ENCODE measurements around the gene GGA3. TPM values are rescaled to one million over a fixed set of nuclear protein-coding genes. Genes with fewer than 3 reads are reported as not detected.

GGA3 gene
- polyA plus RNA-seq, 1 experiment: 25.0 TPM

DNA sequence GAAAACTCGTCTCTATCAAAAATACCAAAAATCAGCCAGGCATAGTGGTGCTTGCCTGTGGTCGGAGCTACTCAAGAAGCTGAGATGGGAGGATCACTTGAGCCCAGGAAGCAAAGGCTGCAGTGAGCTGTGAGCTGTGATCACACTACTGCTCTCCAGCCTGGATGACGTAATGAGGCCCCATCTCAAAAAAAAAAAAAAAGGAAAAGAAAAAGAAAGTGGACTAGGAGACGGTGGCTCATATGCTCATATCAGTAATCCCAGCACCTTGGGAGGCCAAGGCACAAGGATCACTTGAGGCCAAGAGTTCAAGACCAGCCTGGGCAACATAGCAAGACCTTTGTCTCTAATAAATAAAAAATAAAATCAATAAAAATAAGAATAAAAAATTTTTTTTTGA, 69.8 kb downstream of the GGA3 start:
- Histone ChIP-seq H3K4me3 (ENCODE audit: low read depth, low read length) (no peak overlapping the region), H3K27ac (ENCODE audit: low read depth, low read length) (no peak overlapping the region), H3K9me3 (ENCODE audit: control insufficient read depth, insufficient read depth, low read length) (no peaks in the 10 kb centered on the region), H3K27me3 (ENCODE audit: control insufficient read depth, insufficient read depth, low read length) (no peaks in the 10 kb centered on the region)
- ChIA-PET CTCF (interaction anchor here (0.7 to 1.9 kb wide), 2 partner anchors 10 to 61 kb away, joined by 3 to 9 read pairs; no protein-coding TSS in a partner anchor), POLR2A (no interaction called here)
- TF ChIP-seq, protein P1, sequence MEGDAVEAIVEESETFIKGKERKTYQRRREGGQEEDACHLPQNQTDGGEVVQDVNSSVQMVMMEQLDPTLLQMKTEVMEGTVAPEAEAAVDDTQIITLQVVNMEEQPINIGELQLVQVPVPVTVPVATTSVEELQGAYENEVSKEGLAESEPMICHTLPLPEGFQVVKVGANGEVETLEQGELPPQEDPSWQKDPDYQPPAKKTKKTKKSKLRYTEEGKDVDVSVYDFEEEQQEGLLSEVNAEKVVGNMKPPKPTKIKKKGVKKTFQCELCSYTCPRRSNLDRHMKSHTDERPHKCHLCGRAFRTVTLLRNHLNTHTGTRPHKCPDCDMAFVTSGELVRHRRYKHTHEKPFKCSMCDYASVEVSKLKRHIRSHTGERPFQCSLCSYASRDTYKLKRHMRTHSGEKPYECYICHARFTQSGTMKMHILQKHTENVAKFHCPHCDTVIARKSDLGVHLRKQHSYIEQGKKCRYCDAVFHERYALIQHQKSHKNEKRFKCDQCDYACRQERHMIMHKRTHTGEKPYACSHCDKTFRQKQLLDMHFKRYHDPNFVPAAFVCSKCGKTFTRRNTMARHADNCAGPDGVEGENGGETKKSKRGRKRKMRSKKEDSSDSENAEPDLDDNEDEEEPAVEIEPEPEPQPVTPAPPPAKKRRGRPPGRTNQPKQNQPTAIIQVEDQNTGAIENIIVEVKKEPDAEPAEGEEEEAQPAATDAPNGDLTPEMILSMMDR (IDR thresholded peaks at IDR 0.05; ENCODE audit: low read depth, low read length): no peak
- DNase-seq (ENCODE audit: low read depth, low spot score): no peak

DNA sequence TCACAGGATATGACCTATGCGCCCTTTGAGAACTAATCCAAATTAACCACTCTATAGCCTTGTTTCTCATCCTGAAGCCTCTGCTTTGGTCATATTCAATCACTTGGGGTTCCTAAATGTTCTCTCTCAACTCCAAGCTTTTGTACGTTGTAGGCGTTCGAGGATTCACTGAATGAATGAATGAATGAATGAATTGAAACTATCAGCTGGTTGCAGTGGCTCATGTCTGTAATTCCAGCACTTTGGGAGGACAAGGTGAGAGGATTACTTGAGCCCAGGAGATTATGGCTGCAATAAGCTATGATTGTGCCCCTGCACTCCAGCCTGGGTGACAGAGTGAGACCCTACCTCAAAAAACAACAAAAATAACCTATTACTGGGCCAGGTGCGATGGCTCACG, 72.8 kb downstream of the GGA3 start:
- CTCF ChIA-PET: interaction anchor here (1.1 to 2.1 kb wide), 4 partner anchors 11 to 128 kb away, joined by 3 to 9 read pairs (median 3); no protein-coding TSS in a partner anchor
- Histone ChIP-seq H3K27me3 (ENCODE audit: control insufficient read depth, insufficient read depth, low read length) (no peaks in the 10 kb centered on the region), H3K4me3 (ENCODE audit: low read depth, low read length) (no peak overlapping the region), H3K27ac (ENCODE audit: low read depth, low read length) (no peak overlapping the region), H3K9me3 (ENCODE audit: control insufficient read depth, insufficient read depth, low read length) (no peaks in the 10 kb centered on the region; the same call in 1 of the 2 replicates)
- TF ChIP-seq, protein P1 (IDR thresholded peaks at IDR 0.05; ENCODE audit: low read depth, low read length): no peak
- DNase-seq (ENCODE audit: low read depth, low spot score): no peak
- POLR2A ChIA-PET: no interaction called here

Other genes with a start within 250 kb of the GGA3 start
- 48.5 and 53.7 TPM in 2 replicates for gene MRPL58, start 248.9 kb downstream of the GGA3 start, polyA plus RNA-seq (2011; rRNA removed)
- 281 and 292 TPM in 2 replicates for gene ATP5PD, start 214.6 kb downstream of the GGA3 start, polyA plus RNA-seq (2011; rRNA removed)
- 29.8 and 36.0 TPM in 2 replicates for gene KCTD2, start 214.4 kb downstream of the GGA3 start, polyA plus RNA-seq (2011; rRNA removed)
- 2.9 and 3.6 TPM in 2 replicates for gene SLC16A5, start 173.7 kb downstream of the GGA3 start, polyA plus RNA-seq (2011; rRNA removed)
- gene ARMC7, start 151.6 kb downstream of the GGA3 start, polyA plus RNA-seq (2011; rRNA removed): 5.6 and 6.5 TPM in 2 replicates
- gene NT5C, start 129.9 kb downstream of the GGA3 start, polyA plus RNA-seq (2011; rRNA removed): 22.6 and 27.9 TPM in 2 replicates
- 89.8 and 97.0 TPM in 2 replicates for gene JPT1, start 107.1 kb downstream of the GGA3 start, polyA plus RNA-seq (2011; rRNA removed)
- gene SUMO2, start 78.6 kb downstream of the GGA3 start, polyA plus RNA-seq (2011; rRNA removed): 356 and 439 TPM in 2 replicates
- gene NUP85, start 55.9 kb downstream of the GGA3 start, polyA plus RNA-seq (2011; rRNA removed): 31.5 and 33.3 TPM in 2 replicates
- gene MRPS7, start 273 bp upstream of the GGA3 start, polyA plus RNA-seq (2011; rRNA removed): 53.8 and 62.6 TPM in 2 replicates
- gene MIF4GD, start 9.6 kb upstream of the GGA3 start, polyA plus RNA-seq (2011; rRNA removed): 6.0 and 6.9 TPM in 2 replicates
- 3.5 and 4.4 TPM in 2 replicates for gene SLC25A19, start 27.8 kb upstream of the GGA3 start, polyA plus RNA-seq (2011; rRNA removed)
- 53.9 and 63.8 TPM in 2 replicates for gene GRB2, start 144.1 kb upstream of the GGA3 start, polyA plus RNA-seq (2011; rRNA removed)
- 14.8 and 23.2 TPM in 2 replicates for gene TMEM94, start 195.0 kb upstream of the GGA3 start, polyA plus RNA-seq (2011; rRNA removed)